D721Med (cell line): ENCODE data around the gene FOXF2.

Experiments
- DNase-seq: peaks from one replicate; pipeline ENCODE4 v3.0.0; 2011; ENCODE audit warnings: low spot score; ENCODE audit not compliant: insufficient read length
- FAIRE-seq: peaks from 2 replicates; lab custom pipeline; 2011; peaks lifted over from hg19 to GRCh38; lab: Jason Lieb, UNC
- TF ChIP-seq, protein P1 (sequence below): IDR thresholded peaks from 2 replicates; pipeline ENCODE4 v1.5.1; 2012; ENCODE audit warnings: mild to moderate bottlenecking, control low read depth; ENCODE audit not compliant: insufficient read depth; ENCODE audit errors: missing control alignments

FOXF2 gene

GRCh38 chr6:1389369-1390132 is at the start of gene FOXF2:
FOXF2 (plus strand) TSS chr6:1389576; CDS start chr6:1389948, 372 bp downstream.
- FAIRE-seq, result no peak
- no peak for DNase-seq
- TF ChIP-seq, protein P1, sequence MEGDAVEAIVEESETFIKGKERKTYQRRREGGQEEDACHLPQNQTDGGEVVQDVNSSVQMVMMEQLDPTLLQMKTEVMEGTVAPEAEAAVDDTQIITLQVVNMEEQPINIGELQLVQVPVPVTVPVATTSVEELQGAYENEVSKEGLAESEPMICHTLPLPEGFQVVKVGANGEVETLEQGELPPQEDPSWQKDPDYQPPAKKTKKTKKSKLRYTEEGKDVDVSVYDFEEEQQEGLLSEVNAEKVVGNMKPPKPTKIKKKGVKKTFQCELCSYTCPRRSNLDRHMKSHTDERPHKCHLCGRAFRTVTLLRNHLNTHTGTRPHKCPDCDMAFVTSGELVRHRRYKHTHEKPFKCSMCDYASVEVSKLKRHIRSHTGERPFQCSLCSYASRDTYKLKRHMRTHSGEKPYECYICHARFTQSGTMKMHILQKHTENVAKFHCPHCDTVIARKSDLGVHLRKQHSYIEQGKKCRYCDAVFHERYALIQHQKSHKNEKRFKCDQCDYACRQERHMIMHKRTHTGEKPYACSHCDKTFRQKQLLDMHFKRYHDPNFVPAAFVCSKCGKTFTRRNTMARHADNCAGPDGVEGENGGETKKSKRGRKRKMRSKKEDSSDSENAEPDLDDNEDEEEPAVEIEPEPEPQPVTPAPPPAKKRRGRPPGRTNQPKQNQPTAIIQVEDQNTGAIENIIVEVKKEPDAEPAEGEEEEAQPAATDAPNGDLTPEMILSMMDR, result no peak

DNA sequence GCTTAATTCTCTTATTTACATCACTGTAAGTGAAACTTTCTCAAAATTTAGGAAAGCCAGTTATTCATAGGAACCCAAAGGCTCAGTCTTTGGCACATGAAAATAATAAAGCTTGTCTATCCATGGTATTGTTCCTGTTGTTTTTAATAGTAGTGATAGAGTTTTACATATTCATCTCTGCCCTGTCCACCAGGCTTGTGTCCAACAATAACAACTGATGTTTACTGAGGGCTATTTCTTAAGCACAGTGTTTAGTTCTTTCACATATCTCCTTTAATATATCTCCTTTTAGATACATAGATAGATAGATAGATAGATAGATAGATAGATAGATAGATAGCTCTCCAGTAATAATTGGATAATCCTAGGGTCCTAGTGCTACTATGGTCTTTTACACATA is 43.3 kb upstream of the FOXF2 start:
- FAIRE-seq, result no peak
- DNase-seq, result no peak
- TF ChIP-seq, protein P1, result no peak

DNA sequence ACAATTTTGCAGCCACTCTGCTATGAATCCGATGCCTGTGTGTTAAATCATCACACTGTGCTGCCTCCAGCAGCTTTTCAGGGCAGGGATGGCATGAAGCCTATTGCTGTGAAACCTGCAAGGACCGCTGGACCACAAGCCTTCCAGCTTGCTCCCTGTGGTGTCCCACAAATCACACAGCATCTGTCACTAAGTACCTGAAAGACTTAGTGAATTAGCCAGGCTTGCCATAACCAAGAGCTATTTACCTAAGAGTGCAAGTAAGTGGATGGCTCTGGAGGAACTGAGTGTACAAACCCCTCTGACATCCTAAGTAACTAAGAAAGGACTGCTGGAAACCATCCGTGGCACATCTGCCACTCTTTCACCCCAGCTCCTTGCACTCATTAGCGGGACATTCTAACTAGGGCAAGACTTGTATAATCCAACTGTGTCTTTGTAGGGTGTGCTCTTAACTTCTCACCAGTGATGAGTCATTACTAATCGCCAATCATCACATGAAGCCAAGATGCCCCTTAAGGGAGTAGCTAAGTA is 42.8 kb upstream of the FOXF2 start:
- FAIRE-seq (no peak), DNase-seq (no peak)
- TF ChIP-seq, protein P1, result no peak

DNA sequence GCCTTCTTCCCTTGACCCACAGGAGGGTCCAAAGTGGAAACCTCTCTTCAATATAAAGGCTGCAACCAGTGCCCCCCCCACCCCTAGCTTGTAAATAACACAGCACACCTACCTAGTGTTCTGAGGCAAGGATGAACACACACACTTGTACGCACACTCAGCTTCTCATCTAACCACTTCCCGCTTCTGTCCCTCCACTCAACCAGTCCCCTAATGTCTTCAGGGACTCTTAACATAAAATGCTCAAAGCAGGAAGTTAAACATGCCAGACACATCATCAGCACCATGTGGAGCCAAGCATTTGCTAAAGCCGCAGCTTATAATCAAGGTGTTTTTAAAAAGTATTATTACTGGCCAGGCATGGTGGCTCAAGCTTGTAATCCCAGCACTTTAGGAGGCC is 42.2 kb upstream of the FOXF2 start:
- TF ChIP-seq, protein P1, result no peak

DNA sequence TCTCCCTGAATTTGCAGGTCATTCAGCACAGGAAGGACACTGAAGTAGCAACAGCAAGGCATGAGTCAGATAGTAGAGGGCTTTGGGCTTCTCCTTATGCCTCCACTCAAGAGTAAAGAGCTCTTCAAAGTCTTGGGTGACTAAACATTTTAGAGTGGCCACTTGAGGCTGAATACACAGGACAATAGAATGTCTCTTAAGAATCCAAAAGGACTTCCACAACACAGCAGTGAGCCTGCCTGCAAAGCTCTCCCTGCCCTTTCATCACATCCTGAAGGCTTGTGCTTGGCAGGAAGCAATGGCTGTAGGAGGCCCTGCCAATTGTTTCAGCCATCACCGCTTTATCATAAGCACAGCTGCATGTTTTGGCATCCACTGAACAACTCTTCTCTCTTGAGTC is 40.7 kb upstream of the FOXF2 start:
- no peak for FAIRE-seq
- no peak for DNase-seq
- TF ChIP-seq, protein P1, result no peak

More for the DNA sequence above, 42.2 kb upstream of the FOXF2 start:
- FAIRE-seq (no peak), DNase-seq (no peak)

DNA sequence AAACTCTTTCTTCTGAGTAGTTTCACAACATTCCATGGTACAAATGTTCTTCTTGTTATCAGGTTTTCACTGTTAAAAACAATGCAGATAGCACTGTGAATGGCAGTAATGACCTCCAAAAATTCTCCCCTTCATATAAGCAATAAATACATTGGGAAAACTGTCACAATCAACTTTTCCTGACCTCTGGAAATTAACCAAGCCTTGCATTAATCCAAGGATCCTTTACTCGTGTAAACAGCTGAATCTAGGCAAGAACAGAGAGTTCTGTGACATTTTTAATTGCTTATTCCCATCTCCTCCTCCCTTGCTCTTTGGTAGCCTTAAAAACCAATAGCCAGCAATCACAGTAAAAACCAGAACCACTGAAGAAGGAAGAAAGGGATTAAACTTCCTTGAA is 39.7 kb upstream of the FOXF2 start:
- TF ChIP-seq, protein P1, result no peak
- DNase-seq (no peak), FAIRE-seq (no peak)
